CD8-positive, alpha-beta memory T cell (primary cell): ENCODE results near the gene DDX50. TPM values are rescaled to one million over a fixed set of nuclear protein-coding genes. Genes with fewer than 3 reads are reported as not detected.

Experiments
- CTCF ChIA-PET: fragments of 350-600 bp; sonication (Branson Sonifier 250); formaldehyde crosslinking; loops from one replicate; lab custom pipeline; 2021; ENCODE audit warnings: antibody characterized with exemption; lab: Charles Lee
- POLR2A ChIA-PET: fragments of 350-600 bp; sonication (Branson Sonifier 250); formaldehyde crosslinking; loops from one replicate; lab custom pipeline; 2021; ENCODE audit warnings: antibody characterized with exemption; lab: Charles Lee
- DNase-seq, 5 donors: peaks; one replicate each; pipeline versions ENCODE4 v3.0.0 to v3.0.0-alpha.2; 2020 to 2022; ENCODE audit warnings: mixed read lengths in 1 of 5
- H3K27ac ChIP-seq: one replicate; pipeline ENCODE4 v1.7.0; 2013; ENCODE audit warnings: low read depth, mild to moderate bottlenecking, low read length, moderate library complexity
- H3K27me3 ChIP-seq: 2 replicates; pipeline ENCODE4 v1.7.0; 2013; ENCODE audit warnings: low read length, mild to moderate bottlenecking; ENCODE audit not compliant: insufficient read depth, poor library complexity, severe bottlenecking
- H3K36me3 ChIP-seq: 2 replicates; pipeline ENCODE4 v1.7.0; 2013; ENCODE audit warnings: mild to moderate bottlenecking, low read length, moderate library complexity; ENCODE audit not compliant: insufficient read depth
- H3K4me1 ChIP-seq: 2 replicates; pipeline ENCODE4 v1.7.0; 2013; ENCODE audit warnings: mild to moderate bottlenecking, low read length, moderate library complexity; ENCODE audit not compliant: insufficient read depth
- H3K4me3 ChIP-seq: 2 replicates; pipeline ENCODE4 v1.7.0; 2013; ENCODE audit warnings: mild to moderate bottlenecking, low read length
- H3K9me3 ChIP-seq: 2 replicates; pipeline ENCODE4 v1.7.0; 2013; ENCODE audit warnings: mild to moderate bottlenecking, low read length
- H3K27ac Mint-ChIP-seq, 8 donors: one replicate each; pipeline ENCODE4 v1.8.0; 2020 to 2021; ENCODE audit warnings: mixed read lengths in 8 of 8, mild to moderate bottlenecking in 6 of 8, inconsistent platforms in 3 of 8, moderate library complexity in 3 of 8
- H3K27me3 Mint-ChIP-seq, 2 donors: one replicate each; pipeline ENCODE4 v1.8.0; 2020 to 2021; ENCODE audit warnings: mixed read lengths in 2 of 2, mild to moderate bottlenecking in 1 of 2, moderate library complexity in 1 of 2
- H3K36me3 Mint-ChIP-seq, 3 donors: one replicate each; pipeline ENCODE4 v1.8.0; 2020 to 2021; ENCODE audit warnings: mixed read lengths in 3 of 3, inconsistent platforms in 1 of 3, mild to moderate bottlenecking in 1 of 3
- H3K4me1 Mint-ChIP-seq, 3 donors: one replicate each; pipeline ENCODE4 v1.8.0; 2020 to 2021; ENCODE audit warnings: mixed read lengths in 3 of 3, inconsistent platforms in 1 of 3, mild to moderate bottlenecking in 1 of 3
- H3K4me3 Mint-ChIP-seq, 7 donors: one replicate each; pipeline ENCODE4 v1.8.0; 2020 to 2021; ENCODE audit warnings: mixed read lengths in 7 of 7, mild to moderate bottlenecking in 6 of 7, moderate library complexity in 4 of 7, inconsistent platforms in 2 of 7
- H3K9me3 Mint-ChIP-seq, 5 donors: one replicate each; pipeline ENCODE4 v1.8.0; 2020 to 2022; ENCODE audit warnings: mixed read lengths in 5 of 5, mild to moderate bottlenecking in 3 of 5, moderate library complexity in 2 of 5, inconsistent platforms in 1 of 5
- polyA plus RNA-seq: library from polyadenylated mRNA; unstranded; fragments of 300-500 nt; fragmentation: Illumina TruSeq; gene quantifications from one replicate; pipeline ENCODE4 v1.2.3, GENCODE V29; 2021
- total RNA-seq, 2 experiments: library from RNA; stranded (reverse); gene quantifications; one replicate each; pipeline ENCODE4 v1.2.3, GENCODE V29; 2021

Gene DDX50
- total and polyA plus RNA-seq, 3 experiments from 2014 or later = 36.9 to 50.1 (median 49.9) TPM

DNA sequence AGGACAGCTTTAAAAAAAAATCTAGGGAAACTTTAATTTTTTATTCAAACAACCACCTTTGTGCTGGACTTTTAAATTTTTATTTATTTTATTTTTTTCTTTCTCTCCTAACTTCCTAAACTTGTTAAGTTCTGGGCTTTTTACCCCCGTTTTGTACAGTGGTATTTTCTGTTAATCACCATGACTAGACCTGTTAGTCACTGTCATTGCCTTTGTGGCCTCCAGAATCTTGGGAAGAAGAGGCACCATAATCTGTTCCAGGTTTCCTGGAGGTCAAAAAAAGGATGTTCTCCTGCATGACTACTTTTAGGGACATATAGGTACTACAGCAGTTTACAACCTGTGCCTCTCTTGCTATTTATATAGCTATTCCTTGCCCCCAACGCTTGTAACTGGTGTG, 31.1 kb upstream of the DDX50 start:
- Histone ChIP-seq H3K4me3 (no peak overlapping the region), H3K4me1 (no peaks in the 10 kb centered on the region), H3K27ac (no peak overlapping the region), H3K27me3 (no peaks in the 10 kb centered on the region), H3K9me3 (no peaks in the 10 kb centered on the region), H3K36me3 (no peaks in the 10 kb centered on the region)
- Mint-ChIP-seq H3K4me3 (no peak overlapping the region), H3K4me1 (peaks cover 0 to 6% (median 5%) of the 10 kb centered on the region in 3 donors), H3K9me3 (no peaks in the 10 kb centered on the region), H3K36me3 (no peaks in the 10 kb centered on the region), H3K27ac (no peak overlapping the region), H3K27me3 (peaks cover 0 to 1% of the 10 kb centered on the region in 2 donors)
- DNase-seq = no peak
- ChIA-PET CTCF (no interaction called here), POLR2A (no interaction called here)

- no peaks in the 10 kb centered on the region for H3K27me3 ChIP-seq
- Mint-ChIP-seq H3K4me1 (peaks cover 0 to 6% (median 5%) of the 10 kb centered on the region in 3 donors), H3K36me3 (no peaks in the 10 kb centered on the region), H3K4me3 (no peak overlapping the region), H3K27ac (no peak overlapping the region), H3K27me3 (peaks cover 0 to 1% of the 10 kb centered on the region in 2 donors), H3K9me3 (no peaks in the 10 kb centered on the region)
- H3K4me3 ChIP-seq = no peak overlapping the region
- CTCF ChIA-PET = no interaction called here
- no peaks in the 10 kb centered on the region for H3K36me3 ChIP-seq
- no peaks in the 10 kb centered on the region for H3K9me3 ChIP-seq
- peak in 1 of 5 donors; percentile 22 for DNase-seq
- no peak overlapping the region for H3K27ac ChIP-seq
- POLR2A ChIA-PET = no interaction called here
- no peaks in the 10 kb centered on the region for H3K4me1 ChIP-seq
Observed at GRCh38 chr10:68870545-68871104, 30.5 kb upstream of the DDX50 start.

DNA sequence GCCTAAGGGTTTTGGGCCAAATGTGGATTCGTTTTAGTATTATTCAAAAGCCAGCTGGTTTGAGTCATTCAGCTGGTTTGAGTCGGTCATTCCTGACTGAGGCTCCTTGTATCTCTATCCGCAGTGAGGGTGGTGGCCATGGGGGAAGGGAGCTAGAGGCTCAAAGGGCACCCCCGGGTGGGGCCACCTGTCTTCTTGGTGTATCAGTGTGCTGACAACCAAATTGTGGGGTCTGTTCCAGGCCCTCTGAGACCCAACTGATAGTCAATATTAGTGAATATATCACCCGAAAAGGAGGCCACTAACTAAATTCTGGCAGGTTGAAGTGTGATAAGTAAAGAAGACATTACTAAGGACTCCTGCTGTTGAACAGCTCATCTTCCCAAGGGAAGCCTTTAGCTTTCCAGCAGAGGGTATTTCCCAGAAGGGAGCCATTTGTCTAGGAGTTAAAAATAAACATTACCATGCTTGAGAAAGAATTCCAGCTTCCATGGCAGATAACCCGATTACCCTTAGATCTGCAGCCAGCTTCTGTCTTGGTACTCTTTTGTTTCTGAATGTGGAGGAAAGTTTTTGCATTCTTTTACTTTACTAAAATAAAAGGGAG, 29.9 kb upstream of the DDX50 start:
- no peak overlapping the region for H3K4me3 Mint-ChIP-seq
- CTCF ChIA-PET = no interaction called here
- peaks cover 0 to 1% of the 10 kb centered on the region in 2 donors for H3K27me3 Mint-ChIP-seq
- Histone ChIP-seq H3K4me1 (no peaks in the 10 kb centered on the region), H3K27ac (no peak overlapping the region), H3K9me3 (no peaks in the 10 kb centered on the region), H3K27me3 (no peaks in the 10 kb centered on the region), H3K4me3 (no peak overlapping the region), H3K36me3 (no peaks in the 10 kb centered on the region)
- no peaks in the 10 kb centered on the region for H3K9me3 Mint-ChIP-seq
- POLR2A ChIA-PET = no interaction called here
- H3K27ac Mint-ChIP-seq = no peak overlapping the region
- DNase-seq = no peak
- no peaks in the 10 kb centered on the region for H3K36me3 Mint-ChIP-seq
- H3K4me1 Mint-ChIP-seq = peaks cover 0 to 6% (median 5%) of the 10 kb centered on the region in 3 donors

DNA sequence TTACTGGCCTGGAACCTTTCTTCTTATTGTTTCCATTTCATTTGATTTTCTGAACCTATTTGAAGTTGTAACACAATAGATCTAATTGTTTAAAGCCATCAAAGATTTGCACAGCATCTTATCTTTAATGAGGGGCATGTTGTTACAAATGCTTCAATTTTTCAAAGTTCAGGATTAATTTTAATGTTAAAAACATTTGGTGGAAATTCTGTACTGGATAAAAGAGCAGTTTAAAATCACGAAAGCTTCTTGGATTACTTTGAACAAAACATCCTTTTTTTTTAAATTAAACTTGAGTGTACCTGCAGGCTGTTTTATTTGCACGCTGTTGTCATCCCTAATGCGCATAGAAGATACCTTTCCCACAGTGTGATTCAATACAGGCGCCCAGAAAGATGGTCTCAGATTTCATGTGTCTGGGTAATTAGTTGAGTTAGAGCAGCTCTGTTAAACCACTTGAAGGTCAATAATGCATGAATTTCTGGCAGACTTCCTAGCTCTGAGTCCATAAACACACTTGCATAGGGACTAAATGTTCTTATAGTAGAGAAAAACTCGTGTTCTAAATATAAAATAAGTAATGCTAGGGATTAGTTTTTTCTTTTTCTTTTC, 29.3 kb upstream of the DDX50 start:
- H3K4me3 Mint-ChIP-seq = no peak overlapping the region
- no peaks in the 10 kb centered on the region for H3K36me3 ChIP-seq
- H3K9me3 ChIP-seq = no peaks in the 10 kb centered on the region
- no peaks in the 10 kb centered on the region for H3K9me3 Mint-ChIP-seq
- no peak overlapping the region for H3K4me3 ChIP-seq
- peaks cover 0 to 1% of the 10 kb centered on the region in 2 donors for H3K27me3 Mint-ChIP-seq
- DNase-seq = no peak
- ChIA-PET CTCF (no interaction called here), POLR2A (no interaction called here)
- no peaks in the 10 kb centered on the region for H3K36me3 Mint-ChIP-seq
- no peak overlapping the region for H3K27ac Mint-ChIP-seq
- no peaks in the 10 kb centered on the region for H3K27me3 ChIP-seq
- no peaks in the 10 kb centered on the region for H3K4me1 ChIP-seq
- H3K4me1 Mint-ChIP-seq = peaks cover 0 to 6% (median 2%) of the 10 kb centered on the region in 3 donors
- no peak overlapping the region for H3K27ac ChIP-seq

- Mint-ChIP-seq H3K27me3 (peaks cover 0 to 1% of the 10 kb centered on the region in 2 donors), H3K4me3 (no peak overlapping the region), H3K36me3 (no peaks in the 10 kb centered on the region), H3K27ac (peak overlapping the region in 1 of 8 donors; percentile 77), H3K9me3 (no peaks in the 10 kb centered on the region), H3K4me1 (no peaks in the 10 kb centered on the region)
- Histone ChIP-seq H3K27me3 (no peaks in the 10 kb centered on the region), H3K4me1 (no peaks in the 10 kb centered on the region), H3K9me3 (no peaks in the 10 kb centered on the region), H3K27ac (no peak overlapping the region), H3K36me3 (no peaks in the 10 kb centered on the region), H3K4me3 (no peak overlapping the region)
- ChIA-PET POLR2A (no interaction called here), CTCF (no interaction called here)
- no peak for DNase-seq
Observed at GRCh38 chr10:68876246-68877138, 24.6 kb upstream of the DDX50 start.

- ChIA-PET POLR2A (no interaction called here), CTCF (no interaction called here)
- Histone ChIP-seq H3K36me3 (no peaks in the 10 kb centered on the region), H3K4me3 (no peak overlapping the region), H3K27ac (no peak overlapping the region), H3K27me3 (no peaks in the 10 kb centered on the region), H3K4me1 (no peaks in the 10 kb centered on the region), H3K9me3 (no peaks in the 10 kb centered on the region)
- Mint-ChIP-seq H3K9me3 (no peaks in the 10 kb centered on the region), H3K36me3 (no peaks in the 10 kb centered on the region), H3K4me3 (no peak overlapping the region), H3K27ac (no peak overlapping the region), H3K27me3 (peaks cover 0 to 1% of the 10 kb centered on the region in 2 donors), H3K4me1 (no peaks in the 10 kb centered on the region)
- no peak for DNase-seq
Observed at GRCh38 chr10:68877482-68878110, 23.5 kb upstream of the DDX50 start.

- POLR2A ChIA-PET = no interaction called here
- Histone ChIP-seq H3K27me3 (no peaks in the 10 kb centered on the region), H3K9me3 (no peaks in the 10 kb centered on the region), H3K36me3 (no peaks in the 10 kb centered on the region), H3K27ac (no peak overlapping the region), H3K4me3 (no peak overlapping the region), H3K4me1 (no peaks in the 10 kb centered on the region)
- H3K36me3 Mint-ChIP-seq = no peaks in the 10 kb centered on the region
- H3K4me3 Mint-ChIP-seq = no peak overlapping the region
- H3K4me1 Mint-ChIP-seq = no peaks in the 10 kb centered on the region
- H3K27me3 Mint-ChIP-seq = peaks cover 0 to 1% of the 10 kb centered on the region in 2 donors
- no peak overlapping the region for H3K27ac Mint-ChIP-seq
- CTCF ChIA-PET = no interaction called here
- no peaks in the 10 kb centered on the region for H3K9me3 Mint-ChIP-seq
- DNase-seq = no peak
Observed at GRCh38 chr10:68878496-68878895, 22.6 kb upstream of the DDX50 start.
